Psoas muscle (tissue), 8 donors: ENCODE measurements around the gene ZDHHC11. TPM values are rescaled to one million over a fixed set of nuclear protein-coding genes. Genes with fewer than 3 reads are reported as not detected.

Experiments used
- ATAC-seq, 4 donors: fragments of 200-7000 bp; cut with Tn5 transposase; one replicate each; pipeline ENCODE4 v1.9.1; 2020; ENCODE audit warnings: moderate library complexity in 3 of 4, mild to moderate bottlenecking in 2 of 4
- DNase-seq, 2 donors: peaks; one replicate each; pipeline ENCODE4 v3.0.0-alpha.2; 2020
- H3K27ac ChIP-seq: fragments of 200-600 bp; one replicate; pipeline ENCODE4 v1.8.0; 2022
- H3K27me3 ChIP-seq, 3 donors: fragments of 200-600 bp in 1 of 3; one replicate each; pipeline versions ENCODE4 v1.6.1 to v1.8.0; 2013 to 2022; ENCODE audit warnings: low read length in 2 of 3, mild to moderate bottlenecking in 2 of 3, moderate library complexity in 1 of 3; ENCODE audit not compliant: insufficient read depth in 3 of 3
- H3K36me3 ChIP-seq, 2 donors: fragments of 200-600 bp in 1 of 2; one replicate each; pipeline versions ENCODE4 v1.6.1 to v1.8.0; 2013 to 2022; ENCODE audit warnings: low read depth in 1 of 2, mild to moderate bottlenecking in 1 of 2, moderate library complexity in 1 of 2; ENCODE audit not compliant: insufficient read depth in 1 of 2
- H3K4me1 ChIP-seq: fragments of 200-600 bp; one replicate; pipeline ENCODE4 v1.8.0; 2022
- H3K4me3 ChIP-seq: fragments of 200-600 bp; one replicate; pipeline ENCODE4 v1.8.0; 2022; ENCODE audit warnings: mild to moderate bottlenecking
- H3K9me3 ChIP-seq: fragments of 200-600 bp; one replicate; pipeline ENCODE4 v1.8.0; 2022
- WGBS, 3 donors: extraction: QIAGEN DNeasy Blood & Tissue Kit; methylation state at CpG; one replicate each; pipeline versions ENCODE4 v1.1.6 to v1.1.7; 2013; 5-methylcytosine and 5-hydroxymethylcytosine counted together
- intact Hi-C, 2 donors: fragments of 100-400 bp; cut with DNase I; formaldehyde crosslinking; loops; one replicate each; pipeline versions ENCODE4 v1.11.0 to v1.14.2; 2022
- polyA plus RNA-seq, 3 donors: library from polyadenylated mRNA; stranded (reverse); fragments of 200-250 nt; gene quantifications; one replicate each; pipeline ENCODE4 v1.2.3, GENCODE V29; 2013
- total RNA-seq, 4 donors: library from RNA; stranded (reverse); fragmentation: NEBNext Ultra II Directional in 2 of 4; extraction: Animal tissue kit (Norgen Biotek cat#: 25700) in 2 of 4; gene quantifications; one replicate each; pipeline versions ENCODE4 v1.2.1 to v1.2.4, GENCODE V29; 2021 to 2023
- TF ChIP-seq, protein P1 (sequence below): fragments of 200-600 bp; IDR thresholded peaks from one replicate; pipeline ENCODE4 v1.8.0; 2022; ENCODE audit warnings: antibody characterized with exemption
- donor health status: healthy with polysubstance abuse.
- donor health status: DM: no; HTN: no; CAD: no; lungs with moderate emphysema.
- donor health status: Bipolar disorder and iron deficiency.
- donor health status: healthy.
- donor health status: DM: yes; HTN: yes; CAD: no.
- donor health status: DM: no; HTN: no; CAD: no.
- donor health status: DM: no; HTN: no; CAD: no.
- donor health status: DM: yes; HTN: yes; CAD: no.

Gene ZDHHC11
- total and polyA plus RNA-seq, 7 donors = 0.44 to 9.4 (median 1.8) TPM

DNA sequence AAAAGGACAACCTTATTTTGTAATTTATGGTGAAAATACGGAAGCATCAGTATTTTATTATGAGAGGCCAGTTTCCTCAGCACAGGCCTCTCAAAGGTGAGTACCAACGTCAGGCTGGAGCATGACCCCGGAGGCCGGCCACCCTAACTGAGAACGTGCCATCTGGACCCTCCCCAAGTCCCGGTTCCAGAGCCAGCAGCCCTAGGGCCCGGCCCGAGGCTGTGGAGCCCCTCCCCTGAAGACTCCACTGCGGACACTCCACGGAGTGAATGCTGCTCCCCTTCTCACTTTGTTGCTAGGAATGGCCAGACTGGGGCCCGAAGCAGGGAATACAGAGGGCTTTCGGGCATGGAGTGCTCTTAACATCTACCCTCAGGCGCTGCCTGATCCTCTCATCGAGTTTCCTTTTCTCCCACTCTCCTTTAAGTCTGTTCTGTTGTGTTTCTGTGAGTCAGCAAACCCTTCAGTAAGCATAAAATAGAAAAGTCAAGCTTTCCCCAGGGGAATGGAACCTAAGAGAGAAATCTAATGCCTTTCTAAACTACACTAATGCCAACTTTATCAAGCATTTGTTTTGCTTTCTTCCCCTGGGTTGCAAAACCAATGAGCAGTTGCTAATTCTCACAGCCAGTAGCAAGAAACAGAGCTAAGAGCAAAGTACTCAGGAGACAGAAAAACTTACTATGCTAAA lies 37.3 kb upstream of the ZDHHC11 start:
- DNase-seq (no peak), ATAC-seq (no peak)
- TF ChIP-seq, protein P1, sequence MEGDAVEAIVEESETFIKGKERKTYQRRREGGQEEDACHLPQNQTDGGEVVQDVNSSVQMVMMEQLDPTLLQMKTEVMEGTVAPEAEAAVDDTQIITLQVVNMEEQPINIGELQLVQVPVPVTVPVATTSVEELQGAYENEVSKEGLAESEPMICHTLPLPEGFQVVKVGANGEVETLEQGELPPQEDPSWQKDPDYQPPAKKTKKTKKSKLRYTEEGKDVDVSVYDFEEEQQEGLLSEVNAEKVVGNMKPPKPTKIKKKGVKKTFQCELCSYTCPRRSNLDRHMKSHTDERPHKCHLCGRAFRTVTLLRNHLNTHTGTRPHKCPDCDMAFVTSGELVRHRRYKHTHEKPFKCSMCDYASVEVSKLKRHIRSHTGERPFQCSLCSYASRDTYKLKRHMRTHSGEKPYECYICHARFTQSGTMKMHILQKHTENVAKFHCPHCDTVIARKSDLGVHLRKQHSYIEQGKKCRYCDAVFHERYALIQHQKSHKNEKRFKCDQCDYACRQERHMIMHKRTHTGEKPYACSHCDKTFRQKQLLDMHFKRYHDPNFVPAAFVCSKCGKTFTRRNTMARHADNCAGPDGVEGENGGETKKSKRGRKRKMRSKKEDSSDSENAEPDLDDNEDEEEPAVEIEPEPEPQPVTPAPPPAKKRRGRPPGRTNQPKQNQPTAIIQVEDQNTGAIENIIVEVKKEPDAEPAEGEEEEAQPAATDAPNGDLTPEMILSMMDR = no peak
- WGBS, 3 donors = 74 to 82% (median 75%) methylated on average over 14 of the region's 14 CpGs
- peaks cover 11% of the 10 kb centered on the region for H3K4me1 ChIP-seq
- H3K9me3 ChIP-seq = no peaks in the 10 kb centered on the region
- no peak overlapping the region for H3K4me3 ChIP-seq
- intact Hi-C loops = no loop called here
- no peak overlapping the region for H3K27ac ChIP-seq
- H3K36me3 ChIP-seq = peaks cover 16 to 88% of the 10 kb centered on the region in 2 donors
- no peaks in the 10 kb centered on the region for H3K27me3 ChIP-seq

DNA sequence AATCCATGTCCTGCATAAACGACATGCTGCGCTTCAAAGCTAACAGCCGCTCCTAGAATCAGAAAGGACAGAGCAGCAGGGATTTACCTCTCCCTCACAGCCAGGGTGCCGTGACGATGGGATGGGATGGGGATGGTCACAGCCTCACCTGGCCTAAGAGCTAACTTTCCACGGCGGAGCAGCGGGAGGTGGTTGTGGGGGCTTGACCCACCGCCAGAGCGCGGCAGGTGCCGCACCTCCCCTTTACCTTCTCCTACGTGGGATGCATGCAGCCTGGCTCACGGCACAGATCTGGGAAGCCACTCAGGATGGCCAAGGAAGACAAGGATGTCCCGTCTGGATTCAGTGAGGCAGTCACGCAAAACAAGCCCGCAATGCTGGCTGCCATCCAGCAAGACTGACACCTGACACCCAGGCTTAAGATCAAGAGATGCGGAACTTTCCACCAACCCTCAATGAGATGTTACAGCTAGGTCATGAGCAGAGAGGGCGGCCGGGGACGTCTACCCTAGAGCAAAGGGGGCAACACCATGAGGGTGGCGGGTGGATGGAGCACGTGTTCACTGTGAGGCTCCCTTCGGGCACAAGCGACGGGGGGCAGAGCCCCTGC lies 36.0 kb upstream of the ZDHHC11 start:
- Histone ChIP-seq H3K4me3 (no peak overlapping the region), H3K27ac (no peak overlapping the region), H3K27me3 (no peaks in the 10 kb centered on the region), H3K4me1 (peaks cover 9% of the 10 kb centered on the region), H3K9me3 (no peaks in the 10 kb centered on the region), H3K36me3 (peaks cover 16 to 94% of the 10 kb centered on the region in 2 donors)
- DNase-seq (no peak), ATAC-seq (no peak)
- intact Hi-C loops = no loop called here
- TF ChIP-seq, protein P1 = no peak
- 77 to 85% (median 83%) methylated on average over 26 of the region's 26 CpGs for WGBS, 3 donors

DNA sequence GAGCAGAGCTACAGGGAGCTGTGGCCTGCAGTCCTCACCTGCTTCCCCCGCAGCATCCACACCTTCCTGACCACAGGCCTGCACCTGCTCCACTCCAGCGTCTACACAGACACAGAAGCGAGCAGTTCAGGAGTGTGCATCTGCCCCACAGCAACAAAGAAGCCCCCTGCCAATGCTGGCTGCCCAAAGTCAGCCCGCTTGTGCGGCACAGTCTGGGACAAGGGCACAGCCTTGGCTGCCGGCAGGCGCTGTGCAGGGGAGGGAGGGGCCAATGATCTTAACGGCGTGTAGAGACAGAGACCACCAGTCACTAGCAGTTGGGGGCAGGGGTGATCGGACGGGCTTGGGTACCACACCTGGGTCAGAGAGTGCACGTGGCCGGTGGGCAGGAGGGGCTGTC lies 35.2 kb upstream of the ZDHHC11 start:
- TF ChIP-seq, protein P1 = no peak
- ATAC-seq = no peak
- peaks cover 2% of the 10 kb centered on the region for H3K4me1 ChIP-seq
- no peak for DNase-seq
- no peak overlapping the region for H3K4me3 ChIP-seq
- H3K27me3 ChIP-seq = no peaks in the 10 kb centered on the region
- no peak overlapping the region for H3K27ac ChIP-seq
- WGBS, 3 donors = 92 to 94% (median 93%) methylated on average over 11 to 13 of the region's 13 CpGs
- intact Hi-C loops = no loop called here
- H3K36me3 ChIP-seq = peaks cover 16 to 94% of the 10 kb centered on the region in 2 donors
- H3K9me3 ChIP-seq = no peaks in the 10 kb centered on the region

DNA sequence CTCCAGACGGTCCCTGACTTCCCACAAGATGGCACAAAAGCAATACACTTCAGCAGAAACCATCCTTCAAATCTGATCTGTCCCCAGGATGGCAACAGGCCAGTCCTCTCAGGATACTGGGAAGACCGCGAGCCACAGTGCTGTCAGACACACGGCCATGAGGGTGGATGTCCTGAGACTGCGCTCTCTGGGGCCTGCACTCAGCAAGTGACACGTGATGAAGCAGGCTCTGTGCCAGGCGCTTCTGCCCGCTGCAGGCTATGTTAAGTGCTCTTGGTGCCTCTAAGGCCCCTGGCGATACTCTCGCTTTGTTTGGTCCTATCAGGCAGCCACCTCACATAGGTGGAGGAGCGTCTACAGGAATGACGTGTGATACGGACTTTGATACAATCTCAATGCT lies 34.7 kb upstream of the ZDHHC11 start:
- 82 to 85% (median 83%) methylated on average over 13 of the region's 13 CpGs for WGBS, 3 donors
- intact Hi-C loops = no loop called here
- peak in 1 of 4 donors; percentile 16 for ATAC-seq
- no peaks in the 10 kb centered on the region for H3K4me1 ChIP-seq
- peaks cover 13 to 94% of the 10 kb centered on the region in 2 donors for H3K36me3 ChIP-seq
- TF ChIP-seq, protein P1 = no peak
- H3K27ac ChIP-seq = no peak overlapping the region
- no peak for DNase-seq
- no peak overlapping the region for H3K4me3 ChIP-seq
- no peaks in the 10 kb centered on the region for H3K27me3 ChIP-seq
- H3K9me3 ChIP-seq = no peaks in the 10 kb centered on the region
